ENCODE results near the gene LHB. TPM values are rescaled to one million over a fixed set of nuclear protein-coding genes. Genes with fewer than 3 reads are reported as not detected.
A peak's percentile ranks its signal among the peaks of the same experiment; 100 is the strongest.
"Not testable (repeated sequence)": the region's sequence is repeated elsewhere in the genome, so short reads cannot be mapped to it uniquely, and the experiment has no call there.

Gene LHB
- total RNA-seq, 4 donors from 2014 or later, result 2.6 TPM; not detected in 3

GRCh38 chr19:49022116-49022515 is 5.2 kb upstream of the LHB start:
- no peak overlapping the region for H3K4me3 ChIP-seq
- H3K27ac ChIP-seq, result no peak overlapping the region
- H3K36me3 ChIP-seq, result no peaks in the 10 kb centered on the region
- H3K27me3 ChIP-seq, result peaks cover 0 to 46% of the 10 kb centered on the region in 2 donors
- 90 to 91% methylated on average over 9 of the region's 9 CpGs for WGBS, 2 donors
- no peak for TF ChIP-seq POLR2A (IDR thresholded peaks at IDR 0.05)
- no peak for TF ChIP-seq CTCF (IDR thresholded peaks at IDR 0.05)
- no peak for TF ChIP-seq EP300 (IDR thresholded peaks at IDR 0.05)
- DNase-seq (ENCODE audit: low spot score in 2 of 2), result no peak
- no peaks in the 10 kb centered on the region for H3K9me3 ChIP-seq
- peaks cover 0 to 26% (median 19%) of the 10 kb centered on the region in 4 donors for H3K4me1 ChIP-seq

GRCh38 chr19:49020931-49021895 is 4.3 kb upstream of the LHB start:
- H3K27me3 ChIP-seq, result peaks cover 0 to 46% of the 10 kb centered on the region in 2 donors
- no peak overlapping the region for H3K4me3 ChIP-seq
- H3K9me3 ChIP-seq, result no peaks in the 10 kb centered on the region
- peaks cover 0 to 5% (median 0%) of the 10 kb centered on the region in 3 donors for H3K36me3 ChIP-seq
- TF ChIP-seq EP300 (IDR thresholded peaks at IDR 0.05) (no peak), CTCF (IDR thresholded peaks at IDR 0.05) (no peak), POLR2A (IDR thresholded peaks at IDR 0.05) (no peak)
- DNase-seq (ENCODE audit: low spot score in 2 of 2), result no peak
- H3K4me1 ChIP-seq, result peaks cover 0 to 26% (median 19%) of the 10 kb centered on the region in 4 donors
- no peak overlapping the region for H3K27ac ChIP-seq
- WGBS, 2 donors, result 41 to 43% methylated on average over 16 of the region's 16 CpGs

- no peak for DNase-seq (ENCODE audit: low spot score in 2 of 2)
- 76 to 78% methylated on average over 10 to 11 of the region's 11 CpGs for WGBS, 2 donors
- TF ChIP-seq CTCF (IDR thresholded peaks at IDR 0.05) (no peak), POLR2A (IDR thresholded peaks at IDR 0.05) (no peak), EP300 (IDR thresholded peaks at IDR 0.05) (no peak)
- Histone ChIP-seq H3K4me3 (no peak overlapping the region), H3K36me3 (peaks cover 0 to 14% (median 2%) of the 10 kb centered on the region in 3 donors), H3K9me3 (no peaks in the 10 kb centered on the region), H3K27me3 (peaks cover 0 to 46% of the 10 kb centered on the region in 2 donors), H3K4me1 (peaks cover 0 to 26% (median 19%) of the 10 kb centered on the region in 4 donors), H3K27ac (no peak overlapping the region)
Measured at GRCh38 chr19:49020342-49020741, 3.5 kb upstream of the LHB start.

GRCh38 chr19:49019242-49019932 is 2.5 kb upstream of the LHB start:
- DNase-seq (ENCODE audit: low spot score in 2 of 2), result peak in 1 of 2 donors; percentile 25

GRCh38 chr19:49018388-49019241 is 1.7 kb upstream of the LHB start:
- not testable (repeated sequence) for H3K9me3 ChIP-seq; DNase-seq (ENCODE audit: low spot score in 2 of 2); H3K27ac ChIP-seq
- peaks cover 0 to 30% (median 4%) of the 10 kb centered on the region in 3 donors for H3K36me3 ChIP-seq
- H3K4me1 ChIP-seq, result peaks cover 0 to 26% (median 19%) of the 10 kb centered on the region in 4 donors
- peak overlapping the region; percentile 6 to 56 (median 46) for H3K4me3 ChIP-seq
- 1 to 5% methylated on average over 24 to 38 of the region's 50 CpGs for WGBS, 2 donors
- peaks cover 0 to 46% of the 10 kb centered on the region in 2 donors for H3K27me3 ChIP-seq

More at GRCh38 chr19:49019242-49019932, 2.5 kb upstream of the LHB start:
- Histone ChIP-seq H3K4me3 (peak overlapping the region; percentile 2 to 56 (median 46)), H3K4me1 (peaks cover 0 to 26% (median 19%) of the 10 kb centered on the region in 4 donors), H3K27ac (no peak overlapping the region), H3K36me3 (peaks cover 0 to 23% (median 4%) of the 10 kb centered on the region in 3 donors), H3K9me3 (no peaks in the 10 kb centered on the region), H3K27me3 (peaks cover 0 to 46% of the 10 kb centered on the region in 2 donors)
- TF ChIP-seq CTCF (IDR thresholded peaks at IDR 0.05) (no peak), EP300 (IDR thresholded peaks at IDR 0.05) (no peak), POLR2A (IDR thresholded peaks at IDR 0.05) (no peak)
- WGBS, 2 donors, result 13 to 27% methylated on average over 32 to 36 of the region's 41 CpGs
